Neural progenitor cell (in vitro differentiated cells): Measurements from ENCODE around the gene LMO1. TPM values are rescaled to one million over a fixed set of nuclear protein-coding genes. Genes with fewer than 3 reads are reported as not detected.

Source experiments
- DNase-seq: peaks from one replicate; pipeline ENCODE4 v3.0.0-alpha.2; 2016; ENCODE audit warnings: low spot score
- H2AFZ ChIP-seq: fragments of 200-600 bp; sonication (generic); replicated peaks from 2 replicates; pipeline ENCODE4 v1.6.1; 2016; ENCODE audit warnings: antibody characterized with exemption
- H3F3A ChIP-seq: fragments of 200-600 bp; sonication (generic); 2 replicates; pipeline ENCODE4 v1.6.1; 2016; ENCODE audit warnings: antibody characterized with exemption, low read depth
- H3K27ac ChIP-seq: fragments of 200-600 bp; sonication (generic); 2 replicates; pipeline ENCODE4 v1.5.1; 2016; ENCODE audit warnings: mild to moderate bottlenecking
- H3K27me3 ChIP-seq: fragments of 200-600 bp; sonication (generic); 2 replicates; pipeline ENCODE4 v1.6.1; 2016; ENCODE audit warnings: mild to moderate bottlenecking, moderate library complexity
- H3K36me3 ChIP-seq: fragments of 200-600 bp; sonication (generic); 2 replicates; pipeline ENCODE4 v1.5.1; 2016
- H3K4me1 ChIP-seq: fragments of 200-600 bp; sonication (generic); 2 replicates; pipeline ENCODE4 v1.6.1; 2016; ENCODE audit warnings: mixed run types
- H3K4me2 ChIP-seq: fragments of 200-600 bp; sonication (generic); 2 replicates; pipeline ENCODE4 v1.6.1; 2016
- H3K4me3 ChIP-seq: fragments of 200-600 bp; sonication (generic); 2 replicates; pipeline ENCODE4 v1.5.1; 2016
- H3K79me2 ChIP-seq: fragments of 200-600 bp; sonication (generic); 2 replicates; pipeline ENCODE4 v1.6.1; 2016; ENCODE audit warnings: low read depth
- H3K9ac ChIP-seq: fragments of 200-600 bp; sonication (generic); 2 replicates; pipeline ENCODE4 v1.6.1; 2016
- H3K9me3 ChIP-seq: fragments of 200-600 bp; sonication (generic); 2 replicates; pipeline ENCODE4 v1.5.1; 2016; ENCODE audit warnings: low read depth
- H4K20me1 ChIP-seq: fragments of 200-600 bp; sonication (generic); 2 replicates; pipeline ENCODE4 v1.6.1; 2016; ENCODE audit warnings: low read depth
- H3K27ac Mint-ChIP-seq: 3 replicates; pipeline ENCODE4 v1.8.0; 2021; ENCODE audit warnings: mixed read lengths
- H3K27me3 Mint-ChIP-seq: 2 replicates; pipeline ENCODE4 v1.8.0; 2022; ENCODE audit warnings: low read depth, mild to moderate bottlenecking, inconsistent platforms, moderate library complexity, mixed read lengths; ENCODE audit not compliant: insufficient read depth
- H3K36me3 Mint-ChIP-seq: 3 replicates; pipeline ENCODE4 v1.8.0; 2021; ENCODE audit warnings: mixed read lengths
- H3K4me1 Mint-ChIP-seq: 3 replicates; pipeline ENCODE4 v1.8.0; 2021; ENCODE audit warnings: mixed read lengths
- H3K4me3 Mint-ChIP-seq: 3 replicates; pipeline ENCODE4 v1.8.0; 2021; ENCODE audit warnings: mild to moderate bottlenecking, moderate library complexity, mixed read lengths
- H3K9me3 Mint-ChIP-seq: 3 replicates; pipeline ENCODE4 v1.8.0; 2020; ENCODE audit warnings: mixed read lengths
- CTCF ChIP-seq: fragments of 200-600 bp; sonication (generic); IDR thresholded peaks from 2 replicates; pipeline ENCODE4 v1.5.1; 2017; ENCODE audit warnings: antibody characterized with exemption, mild to moderate bottlenecking
- EZH2 ChIP-seq: fragments of 200-600 bp; sonication (generic); IDR thresholded peaks from 2 replicates; pipeline ENCODE4 v1.6.1; 2017; ENCODE audit warnings: antibody characterized with exemption, mild to moderate bottlenecking, moderate library complexity
- EZH2phosphoT487 ChIP-seq: fragments of 200-600 bp; sonication (generic); IDR thresholded peaks from 2 replicates; pipeline ENCODE4 v1.6.1; 2017; ENCODE audit warnings: antibody characterized with exemption
- total RNA-seq: library from RNA; depleted of rRNA; stranded (reverse); fragments of >200 nt; gene quantifications from 2 replicates; pipeline ENCODE4 v1.2.3, GENCODE V29; 2015; ENCODE audit warnings: low replicate concordance

The LMO1 gene
- total RNA-seq, 1 donor from 2014 or later, result 2.9 TPM

- peaks cover 21% of the 10 kb centered on the region for H3K4me1 Mint-ChIP-seq
These were observed 43.2 kb downstream of the LMO1 start for GRCh38 chr11:8220261-8221045.

GRCh38 chr11:8219257-8220021 lies 44.2 kb downstream of the LMO1 start:
- no peak overlapping the region for H3K4me3 Mint-ChIP-seq
- Histone ChIP-seq H3K9ac (no peak overlapping the region), H3F3A (no peaks in the 10 kb centered on the region), H2AFZ (no peak overlapping the region), H3K79me2 (no peaks in the 10 kb centered on the region), H3K27ac (no peak overlapping the region), H3K4me2 (no peak overlapping the region), H3K4me3 (no peak overlapping the region), H3K27me3 (no peaks in the 10 kb centered on the region), H3K9me3 (no peaks in the 10 kb centered on the region), H3K4me1 (peaks cover 21% of the 10 kb centered on the region), H4K20me1 (no peaks in the 10 kb centered on the region), H3K36me3 (no peaks in the 10 kb centered on the region)
- H3K9me3 Mint-ChIP-seq, result no peaks in the 10 kb centered on the region
- peaks cover 7% of the 10 kb centered on the region for H3K27me3 Mint-ChIP-seq
- H3K36me3 Mint-ChIP-seq, result no peaks in the 10 kb centered on the region
- H3K27ac Mint-ChIP-seq, result no peak overlapping the region
- H3K4me1 Mint-ChIP-seq, result peaks cover 20% of the 10 kb centered on the region
- peak; percentile 72 for DNase-seq
- TF ChIP-seq EZH2phosphoT487, result no peak
- TF ChIP-seq CTCF, result peak; percentile 76
- TF ChIP-seq EZH2, result no peak

More at GRCh38 chr11:8220261-8221045, 43.2 kb downstream of the LMO1 start:
- no peaks in the 10 kb centered on the region for H4K20me1 ChIP-seq
- peak overlapping the region; percentile 88 for H3K27ac Mint-ChIP-seq
- peaks cover 18% of the 10 kb centered on the region for H3K4me1 ChIP-seq
- no peaks in the 10 kb centered on the region for H3K36me3 ChIP-seq
- no peak overlapping the region for H3K4me3 Mint-ChIP-seq
- no peak overlapping the region for H3K9ac ChIP-seq
- H3K4me3 ChIP-seq, result no peak overlapping the region
- H2AFZ ChIP-seq, result no peak overlapping the region
- H3K27ac ChIP-seq, result no peak overlapping the region
- peaks cover 10% of the 10 kb centered on the region for H3K27me3 Mint-ChIP-seq
- TF ChIP-seq EZH2 (no peak), CTCF (no peak), EZH2phosphoT487 (no peak)
- H3K4me2 ChIP-seq, result no peak overlapping the region
- H3K9me3 ChIP-seq, result no peaks in the 10 kb centered on the region
- no peaks in the 10 kb centered on the region for H3K79me2 ChIP-seq
- DNase-seq, result no peak
- no peaks in the 10 kb centered on the region for H3F3A ChIP-seq
- no peaks in the 10 kb centered on the region for H3K27me3 ChIP-seq
- H3K9me3 Mint-ChIP-seq, result no peaks in the 10 kb centered on the region
- no peaks in the 10 kb centered on the region for H3K36me3 Mint-ChIP-seq

DNA sequence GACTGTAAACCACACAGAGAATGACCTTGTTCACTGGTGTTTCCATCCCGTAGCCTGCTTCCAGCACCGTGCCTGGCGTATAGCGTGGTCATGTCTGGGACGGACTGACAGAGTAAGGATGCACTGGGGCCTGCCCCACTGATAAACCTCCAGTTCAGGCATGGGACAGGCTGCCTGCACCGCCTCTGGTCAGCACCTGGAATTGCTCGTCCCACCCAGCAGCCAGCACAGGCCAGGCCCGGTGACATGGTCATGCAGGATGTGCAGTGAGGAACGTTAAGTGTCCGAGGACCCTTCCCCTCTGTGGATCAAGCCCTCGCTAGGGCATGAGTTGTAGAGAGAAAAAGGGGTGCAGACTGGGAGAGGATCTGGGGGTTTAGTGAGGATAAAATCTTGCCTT lies 44.8 kb downstream of the LMO1 start:
- Histone ChIP-seq H3K36me3 (no peaks in the 10 kb centered on the region), H3K4me1 (peaks cover 21% of the 10 kb centered on the region), H3K9me3 (no peaks in the 10 kb centered on the region), H3K79me2 (no peaks in the 10 kb centered on the region), H3K4me2 (no peak overlapping the region), H3K9ac (no peak overlapping the region), H3F3A (no peaks in the 10 kb centered on the region), H2AFZ (no peak overlapping the region), H3K27me3 (no peaks in the 10 kb centered on the region), H4K20me1 (no peaks in the 10 kb centered on the region), H3K27ac (no peak overlapping the region), H3K4me3 (no peak overlapping the region)
- peaks cover 16% of the 10 kb centered on the region for H3K4me1 Mint-ChIP-seq
- no peak for TF ChIP-seq CTCF
- no peak for TF ChIP-seq EZH2
- TF ChIP-seq EZH2phosphoT487, result no peak
- H3K4me3 Mint-ChIP-seq, result peak overlapping the region; percentile 28
- H3K27ac Mint-ChIP-seq, result peak overlapping the region; percentile 74
- no peaks in the 10 kb centered on the region for H3K36me3 Mint-ChIP-seq
- no peak for DNase-seq
- H3K9me3 Mint-ChIP-seq, result no peaks in the 10 kb centered on the region
- peaks cover 8% of the 10 kb centered on the region for H3K27me3 Mint-ChIP-seq
